ENCODE data around the gene UMAD1.

The UMAD1 gene

DNA sequence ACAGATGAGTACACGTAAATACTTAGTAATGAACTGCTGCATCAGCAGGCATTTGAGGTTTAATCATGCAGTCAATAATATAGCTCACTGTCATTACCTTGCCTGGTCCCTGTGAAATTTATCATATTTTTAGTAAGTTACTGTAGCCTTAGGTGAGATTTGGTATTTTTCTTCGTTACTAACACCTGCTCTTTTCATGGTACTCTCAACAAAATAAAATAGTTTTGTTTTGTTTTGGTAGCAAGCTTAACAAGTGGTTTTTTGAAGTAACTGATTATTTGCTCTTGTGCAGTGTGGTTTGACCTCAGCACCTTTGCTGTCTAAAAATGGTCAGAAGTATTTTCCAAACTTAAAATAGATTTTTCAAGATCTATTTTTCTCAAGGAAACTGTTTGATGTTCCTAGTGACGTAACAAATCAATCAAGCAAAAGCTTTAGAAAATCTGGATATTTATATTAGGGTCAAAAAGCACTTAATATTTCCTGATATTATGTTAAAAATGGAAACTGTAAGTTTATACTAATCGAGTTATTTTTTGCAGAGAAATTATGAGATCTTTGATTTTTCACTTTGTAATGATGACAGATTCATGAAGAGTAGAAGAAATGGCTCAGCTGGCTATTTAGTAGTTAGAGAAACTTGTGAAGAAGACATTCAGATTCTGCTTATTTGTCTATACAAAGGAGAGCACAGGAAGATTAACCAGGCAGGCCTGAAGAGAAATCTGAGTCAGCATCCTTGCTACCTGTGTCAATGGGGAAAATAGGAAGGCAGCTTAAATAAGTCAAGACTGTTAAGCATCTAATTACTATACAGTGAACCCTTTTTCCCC is 98.9 kb downstream of the UMAD1 start:
- Histone ChIP-seq H3K4me3 (ENCODE audit: low read depth, low read length) (no peak overlapping the region), H3K27ac (no peak overlapping the region), H3K27me3 (replicated peaks) (no peaks in the 10 kb centered on the region), H3K36me3 (replicated peaks) (no peaks in the 10 kb centered on the region)
- in situ Hi-C loops (cut with HindIII; ENCODE audit: low pct_ligation_motif_present, low sequenced_read_pairs) = no loop called here
- DNase-seq = no peak
- TF ChIP-seq, protein P1, sequence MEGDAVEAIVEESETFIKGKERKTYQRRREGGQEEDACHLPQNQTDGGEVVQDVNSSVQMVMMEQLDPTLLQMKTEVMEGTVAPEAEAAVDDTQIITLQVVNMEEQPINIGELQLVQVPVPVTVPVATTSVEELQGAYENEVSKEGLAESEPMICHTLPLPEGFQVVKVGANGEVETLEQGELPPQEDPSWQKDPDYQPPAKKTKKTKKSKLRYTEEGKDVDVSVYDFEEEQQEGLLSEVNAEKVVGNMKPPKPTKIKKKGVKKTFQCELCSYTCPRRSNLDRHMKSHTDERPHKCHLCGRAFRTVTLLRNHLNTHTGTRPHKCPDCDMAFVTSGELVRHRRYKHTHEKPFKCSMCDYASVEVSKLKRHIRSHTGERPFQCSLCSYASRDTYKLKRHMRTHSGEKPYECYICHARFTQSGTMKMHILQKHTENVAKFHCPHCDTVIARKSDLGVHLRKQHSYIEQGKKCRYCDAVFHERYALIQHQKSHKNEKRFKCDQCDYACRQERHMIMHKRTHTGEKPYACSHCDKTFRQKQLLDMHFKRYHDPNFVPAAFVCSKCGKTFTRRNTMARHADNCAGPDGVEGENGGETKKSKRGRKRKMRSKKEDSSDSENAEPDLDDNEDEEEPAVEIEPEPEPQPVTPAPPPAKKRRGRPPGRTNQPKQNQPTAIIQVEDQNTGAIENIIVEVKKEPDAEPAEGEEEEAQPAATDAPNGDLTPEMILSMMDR (IDR thresholded peaks at IDR 0.05; ENCODE audit: low read depth, low read length, missing control alignments) = no peak

DNA sequence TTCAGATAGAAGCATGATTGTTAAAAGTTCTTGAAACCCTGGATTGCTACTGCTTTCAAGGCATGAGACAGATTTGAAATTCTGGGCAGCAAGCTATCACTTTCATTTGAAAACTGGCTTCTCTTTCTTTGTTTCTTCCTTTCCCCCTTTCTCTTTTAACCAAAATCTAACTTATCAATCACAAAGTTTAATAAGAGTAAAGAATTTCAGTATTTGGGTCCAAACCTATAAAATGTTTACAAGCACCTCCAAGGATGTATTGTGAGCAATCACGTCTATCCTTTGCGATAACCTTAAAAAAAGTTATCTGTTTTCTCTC is 99.4 kb downstream of the UMAD1 start:
- TF ChIP-seq, protein P1 (IDR thresholded peaks at IDR 0.05; ENCODE audit: low read depth, low read length, missing control alignments) = no peak
- no peak overlapping the region for H3K27ac ChIP-seq
- in situ Hi-C loops (cut with HindIII; ENCODE audit: low pct_ligation_motif_present, low sequenced_read_pairs) = no loop called here
- DNase-seq = no peak
- H3K27me3 ChIP-seq (replicated peaks) = no peaks in the 10 kb centered on the region
- no peak overlapping the region for H3K4me3 ChIP-seq (ENCODE audit: low read depth, low read length)
- no peaks in the 10 kb centered on the region for H3K36me3 ChIP-seq (replicated peaks)

DNA sequence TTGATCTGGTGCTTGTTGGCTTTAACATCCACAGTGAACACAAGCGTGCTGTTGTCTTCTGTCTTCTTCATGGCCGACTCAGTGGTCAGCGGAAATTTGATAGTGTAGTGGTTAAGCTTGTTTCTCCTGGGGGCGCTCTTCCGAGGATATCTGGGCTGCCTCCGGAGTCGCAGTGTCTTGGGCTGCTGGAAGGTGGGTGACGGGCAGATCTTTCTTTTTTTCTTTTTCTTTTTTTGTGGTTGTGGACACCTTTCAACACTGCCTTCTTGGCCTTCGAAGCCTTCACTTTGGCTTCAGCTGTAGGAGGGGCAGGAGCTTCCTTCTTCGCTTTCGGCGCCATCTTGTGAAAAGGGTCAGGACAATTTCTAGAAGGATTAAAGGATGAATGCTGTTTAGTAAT is 101.7 kb downstream of the UMAD1 start:
- in situ Hi-C loops (cut with HindIII; ENCODE audit: low pct_ligation_motif_present, low sequenced_read_pairs) = no loop called here
- H3K4me3 ChIP-seq (ENCODE audit: low read depth, low read length) = no peak overlapping the region
- H3K27ac ChIP-seq = no peak overlapping the region
- no peaks in the 10 kb centered on the region for H3K27me3 ChIP-seq (replicated peaks)
- TF ChIP-seq, protein P1 (IDR thresholded peaks at IDR 0.05; ENCODE audit: low read depth, low read length, missing control alignments) = no peak
- no peak for DNase-seq
- H3K36me3 ChIP-seq (replicated peaks) = no peaks in the 10 kb centered on the region

DNA sequence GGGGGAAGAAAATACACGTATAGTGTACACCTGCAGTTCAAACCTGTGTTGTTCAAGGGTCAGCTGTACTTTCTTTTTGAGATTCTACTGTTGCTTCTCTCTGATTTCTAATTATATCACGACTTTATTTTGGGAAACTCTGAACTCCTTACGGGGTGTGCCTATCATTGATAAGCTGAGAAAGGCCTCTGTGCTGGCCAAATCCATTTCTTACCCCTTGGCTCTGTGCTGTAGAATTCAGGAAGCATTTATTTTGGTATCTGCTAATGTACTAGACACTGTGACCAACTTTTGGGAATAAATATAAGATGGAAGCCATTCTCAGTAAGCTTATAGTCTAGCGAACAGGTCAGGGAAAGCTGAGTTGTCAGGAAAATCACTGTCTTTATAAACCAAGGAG is 104.7 kb downstream of the UMAD1 start:
- no peaks in the 10 kb centered on the region for H3K36me3 ChIP-seq (replicated peaks)
- in situ Hi-C loops (cut with HindIII; ENCODE audit: low pct_ligation_motif_present, low sequenced_read_pairs) = no loop called here
- no peaks in the 10 kb centered on the region for H3K27me3 ChIP-seq (replicated peaks)
- TF ChIP-seq, protein P1 (IDR thresholded peaks at IDR 0.05; ENCODE audit: low read depth, low read length, missing control alignments) = no peak
- H3K27ac ChIP-seq = no peak overlapping the region
- DNase-seq = no peak
- no peak overlapping the region for H3K4me3 ChIP-seq (ENCODE audit: low read depth, low read length)

DNA sequence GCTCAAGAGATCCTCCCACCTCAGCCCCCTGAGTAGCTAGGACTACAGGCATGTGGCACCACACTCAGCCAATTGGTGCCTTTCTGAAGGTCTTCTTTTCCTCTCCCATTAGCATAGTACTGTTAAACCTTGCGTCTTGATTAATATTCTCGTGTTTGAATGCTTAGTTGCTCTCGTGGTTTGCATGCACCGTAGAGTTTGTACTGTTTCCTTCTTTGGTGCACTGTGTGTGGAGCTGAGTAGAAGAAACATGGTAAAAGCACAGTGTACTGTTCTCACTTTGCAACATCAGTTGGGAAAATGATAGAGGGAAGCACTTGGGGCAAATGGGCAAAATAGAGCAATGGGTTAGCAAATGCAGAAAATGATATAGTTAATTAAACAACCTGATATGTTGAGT is 105.4 kb downstream of the UMAD1 start:
- no peaks in the 10 kb centered on the region for H3K36me3 ChIP-seq (replicated peaks)
- in situ Hi-C loops (cut with HindIII; ENCODE audit: low pct_ligation_motif_present, low sequenced_read_pairs) = no loop called here
- TF ChIP-seq, protein P1 (IDR thresholded peaks at IDR 0.05; ENCODE audit: low read depth, low read length, missing control alignments) = no peak
- no peaks in the 10 kb centered on the region for H3K27me3 ChIP-seq (replicated peaks)
- no peak for DNase-seq
- no peak overlapping the region for H3K27ac ChIP-seq
- H3K4me3 ChIP-seq (ENCODE audit: low read depth, low read length) = no peak overlapping the region

DNA sequence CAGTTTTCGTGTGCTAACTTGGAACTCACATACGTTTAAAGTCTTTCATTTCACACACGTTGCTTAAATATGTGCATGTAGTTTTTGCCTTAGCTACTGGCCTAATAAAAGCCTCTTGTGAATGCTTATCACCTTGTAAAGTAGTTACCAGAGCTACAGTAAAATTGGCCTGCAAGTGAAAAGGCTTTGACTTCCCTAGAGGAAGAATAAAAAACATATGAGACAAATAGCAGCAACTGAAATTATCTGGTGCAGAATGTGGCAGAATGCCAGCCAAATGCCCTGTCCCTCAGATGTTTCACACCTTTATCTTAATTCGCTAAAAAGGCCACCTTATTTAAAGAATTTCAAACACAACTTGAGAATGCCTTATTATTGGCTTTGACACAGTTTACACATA is 105.9 kb downstream of the UMAD1 start:
- H3K27me3 ChIP-seq (replicated peaks) = no peaks in the 10 kb centered on the region
- H3K4me3 ChIP-seq (ENCODE audit: low read depth, low read length) = no peak overlapping the region
- in situ Hi-C loops (cut with HindIII; ENCODE audit: low pct_ligation_motif_present, low sequenced_read_pairs) = no loop called here
- H3K27ac ChIP-seq = no peak overlapping the region
- no peak for DNase-seq
- TF ChIP-seq, protein P1 (IDR thresholded peaks at IDR 0.05; ENCODE audit: low read depth, low read length, missing control alignments) = no peak
- H3K36me3 ChIP-seq (replicated peaks) = no peaks in the 10 kb centered on the region
